HEK293 (cell line): ENCODE data around the gene CTNNBL1.

Experiments
- CTCF ChIA-PET: fragments of 350-600 bp; formaldehyde crosslinking; extraction: SDS; loops from one replicate; lab custom pipeline; 2021; ENCODE audit warnings: antibody characterized with exemption; lab: Yijun Ruan, JAX
- POLR2A ChIA-PET: fragments of 300-600 bp; formaldehyde crosslinking; extraction: SDS; loops from one replicate; lab custom pipeline; 2020; ENCODE audit warnings: antibody characterized with exemption, inconsistent platforms; lab: Yijun Ruan, JAX
- H3K27ac ChIP-seq: fragments of 200-500 bp; sonication (Bioruptor generic); 2 replicates; pipeline ENCODE4 v1.5.1; 2014; ENCODE audit warnings: low read depth, low read length, control low read depth, inconsistent platforms; ENCODE audit errors: extremely low read depth
- H3K36me3 ChIP-seq, 2 experiments: fragments of 200-500 bp in 1 of 2; sonication (Bioruptor generic) in 1 of 2; 1 replicate in 1 of 2; 2 replicates in 1 of 2; pipeline ENCODE4 v1.5.1; 2014 to 2017; ENCODE audit warnings: inconsistent platforms in 2 of 2, low read length in 2 of 2; ENCODE audit not compliant: control insufficient read depth in 2 of 2, insufficient read depth in 1 of 2
- H3K4me1 ChIP-seq: fragments of 200-500 bp; sonication (Bioruptor generic); 2 replicates; pipeline ENCODE4 v1.5.1; 2014; ENCODE audit warnings: mild to moderate bottlenecking, low read length, inconsistent platforms; ENCODE audit not compliant: control insufficient read depth, insufficient read depth
- H3K4me3 ChIP-seq: 2 replicates; pipeline ENCODE4 v1.5.1; 2011; ENCODE audit warnings: low read depth, mild to moderate bottlenecking, control low read depth, low read length, moderate library complexity
- H3K9me3 ChIP-seq: fragments of 200-500 bp; sonication (Bioruptor generic); 2 replicates; pipeline ENCODE4 v1.5.1; 2014; ENCODE audit warnings: low read depth, low read length, inconsistent platforms; ENCODE audit not compliant: control insufficient read depth, insufficient read depth
- GLI2 ChIP-seq: fragments of 450-650 bp; formaldehyde crosslinking; IDR thresholded peaks from 2 replicates; pipeline ENCODE4; 2017; ENCODE audit warnings: missing biosample characterization, missing genetic modification characterization, low read depth, borderline replicate concordance
- GLIS2 ChIP-seq: fragments of 450-650 bp; formaldehyde crosslinking; IDR thresholded peaks from 2 replicates; pipeline ENCODE4 v1.5.1; 2016; ENCODE audit warnings: missing biosample characterization, missing genetic modification characterization
- KLF16 ChIP-seq: fragments of 450-650 bp; formaldehyde crosslinking; IDR thresholded peaks from 2 replicates; pipeline ENCODE4 v1.5.1; 2017; ENCODE audit warnings: missing biosample characterization, missing genetic modification characterization
- WT1 ChIP-seq: fragments of 450-650 bp; formaldehyde crosslinking; IDR thresholded peaks from 2 replicates; pipeline ENCODE4 v1.5.1; 2016; ENCODE audit warnings: missing biosample characterization, missing genetic modification characterization
- ZBTB48 ChIP-seq: fragments of 450-650 bp; formaldehyde crosslinking; IDR thresholded peaks from 2 replicates; pipeline ENCODE4 v1.5.1; 2016; ENCODE audit warnings: missing biosample characterization, missing genetic modification characterization
- ZNF133 ChIP-seq: fragments of 450-650 bp; formaldehyde crosslinking; IDR thresholded peaks from 2 replicates; pipeline ENCODE4 v1.5.1; 2016; ENCODE audit warnings: missing biosample characterization, missing genetic modification characterization
- ZNF23 ChIP-seq: fragments of 450-650 bp; formaldehyde crosslinking; IDR thresholded peaks from 2 replicates; pipeline ENCODE4 v1.5.1; 2016; ENCODE audit warnings: missing biosample characterization, missing genetic modification characterization, borderline replicate concordance
- ZNF391 ChIP-seq: fragments of 450-650 bp; formaldehyde crosslinking; IDR thresholded peaks from 2 replicates; pipeline ENCODE4 v1.5.1; 2016; ENCODE audit warnings: low read depth, missing biosample characterization, missing genetic modification characterization, borderline replicate concordance
- ZNF394 ChIP-seq: fragments of 450-650 bp; formaldehyde crosslinking; IDR thresholded peaks from 2 replicates; pipeline ENCODE4 v1.5.1; 2016; ENCODE audit warnings: missing biosample characterization, missing genetic modification characterization, mild to moderate bottlenecking, moderate library complexity, borderline replicate concordance
- ZNF544 ChIP-seq: fragments of 450-650 bp; formaldehyde crosslinking; IDR thresholded peaks from 2 replicates; pipeline ENCODE4 v1.5.0; 2017; ENCODE audit warnings: missing biosample characterization, missing genetic modification characterization
- ZNF561 ChIP-seq: fragments of 450-650 bp; IDR thresholded peaks from 2 replicates; pipeline ENCODE4 v1.5.1; 2018; ENCODE audit warnings: missing biosample characterization, missing genetic modification characterization, borderline replicate concordance
- ZNF768 ChIP-seq: fragments of 450-650 bp; formaldehyde crosslinking; IDR thresholded peaks from 2 replicates; pipeline ENCODE4 v1.5.1; 2018; ENCODE audit warnings: missing biosample characterization, mild to moderate bottlenecking, missing genetic modification characterization
- TF ChIP-seq, protein P1 (sequence below): fragments of 450-650 bp; formaldehyde crosslinking; IDR thresholded peaks from 2 replicates; pipeline ENCODE4 v1.5.0; 2017; ENCODE audit warnings: missing biosample characterization, missing genetic modification characterization, borderline replicate concordance
- TF ChIP-seq, protein P2 (sequence below): fragments of 450-650 bp; formaldehyde crosslinking; IDR thresholded peaks from 2 replicates; pipeline ENCODE4 v1.5.1; 2017; ENCODE audit warnings: missing biosample characterization, missing genetic modification characterization

CTNNBL1 gene

DNA sequence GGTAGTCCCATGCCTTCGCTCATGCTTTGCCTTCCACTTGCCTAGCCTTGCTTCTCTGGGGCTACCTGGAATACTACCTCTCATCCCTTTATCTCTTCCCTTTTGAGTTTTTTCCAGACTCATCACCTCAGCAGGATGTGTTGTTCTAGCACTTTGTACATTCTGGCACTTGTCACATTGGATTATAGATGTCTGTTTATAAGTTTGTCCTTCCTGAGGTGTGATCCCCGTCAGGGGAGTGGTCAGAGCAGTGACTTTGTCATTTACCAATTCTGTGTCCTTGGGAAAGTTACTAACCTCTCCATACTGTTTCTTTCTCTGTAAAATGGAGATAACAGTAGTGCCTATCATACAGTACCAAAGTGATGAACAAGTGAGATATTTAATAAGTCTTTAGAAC, 66.5 kb downstream of the CTNNBL1 start:
- CTCF ChIA-PET = no interaction called here
- Histone ChIP-seq H3K36me3 (peaks cover 0 to 25% of the 10 kb centered on the region in 2 experiments; a peak in 1 of 3 replicates), H3K4me3 (no peak overlapping the region), H3K4me1 (peaks cover 3% of the 10 kb centered on the region; the same call in 1 of the 2 replicates), H3K9me3 (no peaks in the 10 kb centered on the region), H3K27ac (no peak overlapping the region)
- TF ChIP-seq ZNF561 (tag by site-specific recombination) (no peak), ZNF391 (no peak)
- POLR2A ChIA-PET = no interaction called here

DNA sequence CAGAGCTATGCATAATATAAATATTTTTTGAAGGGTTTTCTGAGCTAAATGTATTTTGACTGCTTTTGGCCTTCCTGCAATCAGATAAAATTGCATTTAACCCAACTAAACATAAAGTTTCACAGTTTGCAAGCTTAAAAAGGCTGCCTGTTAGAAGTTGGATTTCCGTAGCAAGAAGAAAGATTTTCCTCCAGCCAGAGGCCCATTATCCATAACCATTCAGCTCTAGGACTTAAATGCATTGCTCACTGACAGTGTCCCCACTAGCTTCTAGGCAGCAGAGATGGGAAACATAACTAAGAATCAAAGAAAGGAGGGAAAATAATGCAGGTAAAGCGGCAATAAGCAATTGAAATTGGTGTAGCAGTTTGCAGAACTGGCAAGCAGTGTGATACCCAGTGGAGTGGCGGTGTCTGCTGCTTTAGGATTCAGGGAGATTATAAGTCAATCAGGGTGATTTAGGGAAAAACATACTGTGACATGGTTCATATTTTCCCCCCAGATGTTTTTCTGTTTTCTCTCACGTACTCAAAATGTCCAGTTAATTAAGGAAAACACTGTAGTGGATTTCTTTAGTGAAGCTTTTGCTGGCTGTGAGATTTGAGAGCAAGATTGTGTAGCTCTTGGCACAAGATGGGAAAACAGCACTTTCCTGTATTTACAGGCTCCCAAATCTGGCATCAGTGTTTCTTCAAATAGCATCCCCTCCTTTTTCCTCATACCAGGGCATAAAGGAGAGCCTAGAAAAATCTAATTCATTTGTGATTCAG, 69.1 kb downstream of the CTNNBL1 start:
- ChIA-PET POLR2A (no interaction called here), CTCF (no interaction called here)
- Histone ChIP-seq H3K4me3 (no peak overlapping the region), H3K4me1 (peaks cover 3% of the 10 kb centered on the region; the same call in 1 of the 2 replicates), H3K27ac (no peak overlapping the region), H3K36me3 (peaks cover 0 to 31% of the 10 kb centered on the region in 2 experiments; a peak in 1 of 3 replicates), H3K9me3 (no peaks in the 10 kb centered on the region)
- TF ChIP-seq GLIS2 (tag by site-specific recombination) = no peak
- no peak for TF ChIP-seq ZNF133 (tag by site-specific recombination)
- TF ChIP-seq ZNF544 (tag by site-specific recombination) = no peak
- TF ChIP-seq, protein P1, sequence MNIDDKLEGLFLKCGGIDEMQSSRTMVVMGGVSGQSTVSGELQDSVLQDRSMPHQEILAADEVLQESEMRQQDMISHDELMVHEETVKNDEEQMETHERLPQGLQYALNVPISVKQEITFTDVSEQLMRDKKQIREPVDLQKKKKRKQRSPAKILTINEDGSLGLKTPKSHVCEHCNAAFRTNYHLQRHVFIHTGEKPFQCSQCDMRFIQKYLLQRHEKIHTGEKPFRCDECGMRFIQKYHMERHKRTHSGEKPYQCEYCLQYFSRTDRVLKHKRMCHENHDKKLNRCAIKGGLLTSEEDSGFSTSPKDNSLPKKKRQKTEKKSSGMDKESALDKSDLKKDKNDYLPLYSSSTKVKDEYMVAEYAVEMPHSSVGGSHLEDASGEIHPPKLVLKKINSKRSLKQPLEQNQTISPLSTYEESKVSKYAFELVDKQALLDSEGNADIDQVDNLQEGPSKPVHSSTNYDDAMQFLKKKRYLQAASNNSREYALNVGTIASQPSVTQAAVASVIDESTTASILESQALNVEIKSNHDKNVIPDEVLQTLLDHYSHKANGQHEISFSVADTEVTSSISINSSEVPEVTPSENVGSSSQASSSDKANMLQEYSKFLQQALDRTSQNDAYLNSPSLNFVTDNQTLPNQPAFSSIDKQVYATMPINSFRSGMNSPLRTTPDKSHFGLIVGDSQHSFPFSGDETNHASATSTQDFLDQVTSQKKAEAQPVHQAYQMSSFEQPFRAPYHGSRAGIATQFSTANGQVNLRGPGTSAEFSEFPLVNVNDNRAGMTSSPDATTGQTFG (tag by site-specific recombination) = no peak
- no peak for TF ChIP-seq ZNF768 (tag by site-specific recombination)
- no peak for TF ChIP-seq WT1
- no peak for TF ChIP-seq GLI2 (tag by site-specific recombination)

DNA sequence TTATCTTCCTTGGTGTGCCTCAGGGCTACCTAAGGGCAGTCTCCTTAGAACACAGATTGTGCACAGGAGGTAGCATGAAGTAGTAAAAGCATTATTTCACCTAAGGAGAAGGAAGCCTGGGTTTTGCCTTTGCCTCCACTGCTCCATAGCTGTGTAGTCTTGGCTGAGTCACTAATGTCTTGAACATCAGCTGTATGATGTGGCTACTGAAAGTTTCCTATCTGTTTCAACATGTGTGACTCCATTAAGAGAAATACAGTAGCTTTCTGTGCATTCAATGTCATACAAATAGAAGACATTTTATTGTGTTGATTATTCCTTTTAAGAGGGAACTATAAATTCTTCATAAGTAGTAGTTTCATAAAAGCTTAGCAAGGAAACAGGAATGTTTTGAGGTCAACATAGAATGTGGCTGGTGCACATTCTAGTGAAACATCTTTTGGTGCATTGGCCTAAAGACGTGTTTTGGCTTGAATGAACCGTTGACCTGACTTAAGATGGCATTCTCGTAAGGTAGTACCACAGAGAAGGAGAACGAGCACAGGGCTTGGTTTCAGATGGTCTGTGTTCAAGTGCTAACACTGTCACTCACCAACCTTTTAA, 70.6 kb downstream of the CTNNBL1 start:
- Histone ChIP-seq H3K27ac (no peak overlapping the region), H3K9me3 (no peaks in the 10 kb centered on the region), H3K4me3 (no peak overlapping the region), H3K36me3 (peaks cover 0 to 33% of the 10 kb centered on the region in 2 experiments; a peak in 1 of 3 replicates), H3K4me1 (peaks cover 3% of the 10 kb centered on the region; the same call in 1 of the 2 replicates)
- TF ChIP-seq, protein P2, sequence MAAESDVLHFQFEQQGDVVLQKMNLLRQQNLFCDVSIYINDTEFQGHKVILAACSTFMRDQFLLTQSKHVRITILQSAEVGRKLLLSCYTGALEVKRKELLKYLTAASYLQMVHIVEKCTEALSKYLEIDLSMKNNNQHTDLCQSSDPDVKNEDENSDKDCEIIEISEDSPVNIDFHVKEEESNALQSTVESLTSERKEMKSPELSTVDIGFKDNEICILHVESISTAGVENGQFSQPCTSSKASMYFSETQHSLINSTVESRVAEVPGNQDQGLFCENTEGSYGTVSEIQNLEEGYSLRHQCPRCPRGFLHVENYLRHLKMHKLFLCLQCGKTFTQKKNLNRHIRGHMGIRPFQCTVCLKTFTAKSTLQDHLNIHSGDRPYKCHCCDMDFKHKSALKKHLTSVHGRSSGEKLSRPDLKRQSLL = no peak
- TF ChIP-seq ZBTB48 (tag by site-specific recombination) (no peak), ZNF394 (tag by site-specific recombination) (no peak), ZNF23 (tag by site-specific recombination) (no peak), KLF16 (tag by site-specific recombination) (no peak)
- ChIA-PET POLR2A (no interaction called here), CTCF (no interaction called here)
